Skeletal muscle tissue (tissue), 4 donors: ENCODE data around the gene FBXL19. TPM values are rescaled to one million over a fixed set of nuclear protein-coding genes. Genes with fewer than 3 reads are reported as not detected.
A peak's percentile ranks its signal among the peaks of the same experiment; 100 is the strongest.

ENCODE experiments used
- H3K27ac ChIP-seq: one replicate; pipeline ENCODE4 v1.7.0; 2013; ENCODE audit warnings: mild to moderate bottlenecking, low read depth, low read length, inconsistent platforms
- H3K27me3 ChIP-seq, 3 donors: one replicate each; pipeline ENCODE4 v1.7.0; 2013; ENCODE audit warnings: low read length in 3 of 3; ENCODE audit not compliant: control insufficient read depth in 3 of 3, insufficient read depth in 3 of 3
- H3K36me3 ChIP-seq, 3 donors: one replicate each; pipeline ENCODE4 v1.7.0; 2013; ENCODE audit warnings: low read length in 3 of 3; ENCODE audit not compliant: control insufficient read depth in 3 of 3, insufficient read depth in 3 of 3
- H3K4me1 ChIP-seq, 3 donors: one replicate each; pipeline ENCODE4 v1.7.0; 2013; ENCODE audit warnings: low read length in 3 of 3, mild to moderate bottlenecking in 3 of 3; ENCODE audit not compliant: control insufficient read depth in 3 of 3, insufficient read depth in 3 of 3
- H3K4me3 ChIP-seq, 3 donors: one replicate each; pipeline ENCODE4 v1.7.0; 2013; ENCODE audit warnings: low read length in 3 of 3
- H3K9ac ChIP-seq, 3 donors: one replicate each; pipeline ENCODE4 v1.7.0; 2013; ENCODE audit warnings: low read length in 3 of 3, mild to moderate bottlenecking in 3 of 3, moderate library complexity in 2 of 3, low read depth in 1 of 3
- H3K9me3 ChIP-seq, 3 donors: one replicate each; pipeline ENCODE4 v1.7.0; 2013; ENCODE audit warnings: low read length in 3 of 3; ENCODE audit not compliant: control insufficient read depth in 3 of 3
- total RNA-seq: library from RNA; depleted of rRNA; stranded (reverse); fragments of >200 nt; gene quantifications from one replicate; pipeline ENCODE4 v1.2.3, GENCODE V29; 2014
- donor health status: Osteomylitis.

Gene FBXL19
- total RNA-seq, 1 donor from 2014 or later: 5.2 TPM

DNA sequence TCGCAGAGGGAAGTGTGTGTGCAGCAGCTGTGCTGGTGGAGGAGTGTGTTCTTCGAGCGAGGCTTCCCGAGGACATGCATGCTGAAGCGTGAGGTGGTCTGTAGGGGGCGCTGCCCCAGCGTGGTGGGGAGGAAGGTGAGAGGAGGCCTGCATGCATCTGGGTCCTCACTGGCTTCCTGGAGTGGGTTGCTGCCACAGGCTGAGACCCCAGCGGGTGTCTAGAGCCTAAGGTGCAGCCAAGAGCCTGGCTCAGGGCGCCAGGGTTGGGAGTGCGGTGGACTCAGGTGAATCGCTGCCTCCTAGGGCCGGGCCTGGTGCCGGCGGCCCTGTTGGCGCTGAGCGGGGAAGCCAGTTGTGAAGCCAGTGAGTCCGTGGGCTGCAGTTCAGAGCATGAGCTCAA is 54.1 kb downstream of the FBXL19 start:
- peaks cover 0 to under 1% (median 0%) of the 10 kb centered on the region in 3 donors for H3K4me1 ChIP-seq
- no peak overlapping the region for H3K9ac ChIP-seq
- H3K4me3 ChIP-seq: no peak overlapping the region
- H3K9me3 ChIP-seq: no peaks in the 10 kb centered on the region
- peaks cover 59 to 73% (median 63%) of the 10 kb centered on the region in 3 donors for H3K36me3 ChIP-seq
- no peak overlapping the region for H3K27ac ChIP-seq
- H3K27me3 ChIP-seq: no peaks in the 10 kb centered on the region

DNA sequence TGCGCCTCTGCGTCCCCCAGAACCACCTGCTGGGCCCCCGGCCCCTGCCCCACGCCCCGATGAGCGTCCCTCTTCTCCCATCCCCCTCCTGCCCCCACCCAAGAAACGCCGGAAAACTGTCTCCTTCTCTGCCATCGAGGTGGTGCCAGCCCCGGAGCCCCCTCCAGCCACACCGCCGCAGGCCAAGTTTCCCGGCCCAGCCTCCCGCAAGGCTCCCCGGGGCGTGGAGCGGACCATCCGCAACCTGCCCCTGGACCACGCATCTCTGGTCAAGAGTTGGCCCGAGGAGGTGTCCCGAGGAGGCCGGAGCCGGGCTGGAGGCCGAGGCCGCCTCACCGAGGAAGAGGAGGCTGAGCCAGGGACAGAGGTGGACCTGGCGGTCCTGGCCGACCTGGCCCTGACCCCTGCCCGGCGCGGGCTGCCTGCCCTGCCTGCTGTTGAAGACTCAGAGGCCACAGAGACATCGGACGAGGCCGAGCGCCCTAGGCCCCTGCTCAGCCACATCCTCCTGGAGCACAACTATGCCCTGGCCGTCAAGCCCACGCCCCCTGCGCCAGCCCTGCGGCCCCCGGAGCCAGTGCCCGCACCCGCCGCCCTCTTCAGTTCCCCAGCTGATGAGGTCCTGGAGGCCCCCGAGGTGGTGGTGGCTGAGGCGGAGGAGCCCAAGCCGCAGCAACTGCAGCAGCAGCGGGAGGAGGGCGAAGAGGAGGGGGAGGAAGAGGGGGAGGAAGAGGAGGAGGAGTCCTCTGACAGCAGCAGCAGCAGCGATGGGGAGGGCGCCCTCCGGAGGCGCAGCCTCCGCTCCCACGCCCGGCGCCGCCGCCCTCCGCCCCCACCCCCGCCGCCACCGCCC is 56.0 kb downstream of the FBXL19 start:
- no peak overlapping the region for H3K27ac ChIP-seq
- H3K4me1 ChIP-seq: peaks cover 0 to 5% (median 0%) of the 10 kb centered on the region in 3 donors
- no peak overlapping the region for H3K4me3 ChIP-seq
- H3K27me3 ChIP-seq: no peaks in the 10 kb centered on the region
- H3K9me3 ChIP-seq: no peaks in the 10 kb centered on the region
- peaks cover 54 to 69% (median 60%) of the 10 kb centered on the region in 3 donors for H3K36me3 ChIP-seq
- no peak overlapping the region for H3K9ac ChIP-seq

DNA sequence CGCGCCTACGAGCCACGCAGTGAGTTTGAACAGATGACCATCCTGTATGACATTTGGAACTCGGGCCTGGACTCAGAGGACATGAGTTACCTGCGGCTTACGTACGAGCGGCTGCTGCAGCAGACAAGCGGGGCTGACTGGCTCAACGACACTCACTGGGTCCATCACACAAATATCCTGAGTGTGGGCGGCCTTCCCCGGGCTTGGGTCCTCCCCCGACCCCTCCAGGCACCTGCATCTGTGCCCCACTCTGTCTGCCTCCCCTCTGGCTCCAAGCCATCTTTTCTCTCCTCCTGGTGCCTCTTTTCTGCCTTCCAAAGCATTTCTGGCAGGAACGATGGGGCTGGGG is 56.6 kb downstream of the FBXL19 start:
- Histone ChIP-seq H3K4me3 (no peak overlapping the region), H3K9ac (no peak overlapping the region), H3K9me3 (no peaks in the 10 kb centered on the region), H3K27me3 (no peaks in the 10 kb centered on the region), H3K27ac (no peak overlapping the region), H3K36me3 (peaks cover 51 to 66% (median 62%) of the 10 kb centered on the region in 3 donors), H3K4me1 (peaks cover 3 to 8% (median 4%) of the 10 kb centered on the region in 3 donors)

DNA sequence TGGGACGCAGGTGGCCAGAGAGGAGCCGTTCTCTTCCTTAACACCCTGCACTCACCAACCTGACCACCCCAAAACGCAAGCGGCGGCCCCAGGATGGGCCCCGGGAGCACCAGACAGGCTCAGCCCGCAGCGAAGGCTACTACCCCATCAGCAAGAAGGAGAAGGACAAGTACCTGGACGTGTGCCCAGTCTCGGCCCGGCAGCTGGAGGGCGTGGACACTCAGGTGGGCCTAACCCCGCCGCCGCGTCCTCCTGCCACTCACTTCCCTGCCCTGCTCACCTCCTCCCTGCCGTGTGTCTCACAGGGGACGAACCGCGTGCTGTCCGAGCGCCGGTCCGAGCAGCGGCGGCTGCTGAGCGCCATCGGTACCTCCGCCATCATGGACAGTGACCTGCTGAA is 57.1 kb downstream of the FBXL19 start:
- Histone ChIP-seq H3K27me3 (no peaks in the 10 kb centered on the region), H3K9me3 (no peaks in the 10 kb centered on the region), H3K4me1 (peaks cover 8 to 12% (median 9%) of the 10 kb centered on the region in 3 donors), H3K36me3 (peaks cover 50 to 62% (median 62%) of the 10 kb centered on the region in 3 donors), H3K27ac (no peak overlapping the region), H3K9ac (no peak overlapping the region), H3K4me3 (no peak overlapping the region)

DNA sequence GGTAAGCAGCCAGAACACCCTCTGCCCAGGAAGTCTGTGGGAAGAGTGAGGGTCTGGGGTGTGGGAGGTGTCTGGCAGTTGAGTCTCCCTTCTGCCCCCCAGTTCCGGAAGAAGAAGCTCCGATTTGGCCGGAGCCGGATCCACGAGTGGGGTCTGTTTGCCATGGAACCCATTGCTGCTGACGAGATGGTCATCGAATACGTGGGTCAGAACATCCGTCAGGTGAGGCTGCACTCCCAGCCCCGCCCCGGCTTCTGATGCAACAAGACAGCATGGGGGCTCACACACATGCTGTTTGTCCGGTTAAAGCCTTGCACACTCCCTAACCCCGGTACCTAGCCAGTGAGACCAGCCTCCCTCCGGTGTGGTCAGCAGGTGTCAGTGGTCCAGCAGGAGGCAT is 57.6 kb downstream of the FBXL19 start:
- Histone ChIP-seq H3K27me3 (no peaks in the 10 kb centered on the region), H3K4me3 (no peak overlapping the region), H3K27ac (no peak overlapping the region), H3K4me1 (peaks cover 13 to 17% (median 14%) of the 10 kb centered on the region in 3 donors), H3K9me3 (no peaks in the 10 kb centered on the region), H3K9ac (no peak overlapping the region), H3K36me3 (peaks cover 45 to 57% (median 57%) of the 10 kb centered on the region in 3 donors)

DNA sequence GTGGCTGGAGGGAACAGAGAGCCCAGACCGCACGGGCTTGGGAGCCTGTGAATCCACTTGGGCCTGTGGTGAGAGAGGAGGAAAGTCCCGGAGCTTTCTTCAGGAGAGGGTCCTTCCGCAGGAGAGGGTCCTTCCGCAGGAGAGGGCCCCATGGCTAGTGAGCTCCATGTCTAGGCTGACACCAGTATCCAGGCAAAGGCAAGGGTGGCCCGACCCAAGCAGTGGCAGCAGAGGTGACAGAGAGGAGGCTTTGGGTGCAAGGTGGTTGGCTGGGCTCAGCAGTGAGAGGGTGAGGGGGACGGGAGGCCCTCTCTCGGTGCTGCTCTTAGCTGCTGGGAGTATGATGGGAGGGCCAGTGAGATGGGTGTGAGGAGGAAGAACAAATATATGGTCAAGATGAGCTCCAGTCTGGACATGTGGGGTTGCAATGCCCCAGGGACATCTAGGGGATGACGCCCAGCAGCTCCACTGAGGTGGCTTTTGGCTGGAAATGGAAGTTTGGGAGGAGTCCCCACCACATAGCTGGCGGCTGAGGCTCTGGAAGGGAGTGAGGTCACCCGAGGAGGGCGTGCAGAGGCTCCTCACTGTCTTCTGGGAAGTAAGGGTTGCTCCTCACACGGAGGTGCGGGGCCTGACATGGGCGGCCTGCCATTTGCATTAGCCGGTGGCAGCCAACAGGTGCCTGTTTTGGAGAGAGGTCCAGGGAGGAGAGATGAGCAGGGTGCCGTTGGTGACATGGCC is 59.3 kb downstream of the FBXL19 start:
- peaks cover 18 to 21% (median 19%) of the 10 kb centered on the region in 3 donors for H3K4me1 ChIP-seq
- H3K9ac ChIP-seq: no peak overlapping the region
- H3K9me3 ChIP-seq: no peaks in the 10 kb centered on the region
- no peaks in the 10 kb centered on the region for H3K27me3 ChIP-seq
- no peak overlapping the region for H3K4me3 ChIP-seq
- H3K27ac ChIP-seq: peak overlapping the region; percentile 12
- H3K36me3 ChIP-seq: peaks cover 40 to 51% (median 50%) of the 10 kb centered on the region in 3 donors

DNA sequence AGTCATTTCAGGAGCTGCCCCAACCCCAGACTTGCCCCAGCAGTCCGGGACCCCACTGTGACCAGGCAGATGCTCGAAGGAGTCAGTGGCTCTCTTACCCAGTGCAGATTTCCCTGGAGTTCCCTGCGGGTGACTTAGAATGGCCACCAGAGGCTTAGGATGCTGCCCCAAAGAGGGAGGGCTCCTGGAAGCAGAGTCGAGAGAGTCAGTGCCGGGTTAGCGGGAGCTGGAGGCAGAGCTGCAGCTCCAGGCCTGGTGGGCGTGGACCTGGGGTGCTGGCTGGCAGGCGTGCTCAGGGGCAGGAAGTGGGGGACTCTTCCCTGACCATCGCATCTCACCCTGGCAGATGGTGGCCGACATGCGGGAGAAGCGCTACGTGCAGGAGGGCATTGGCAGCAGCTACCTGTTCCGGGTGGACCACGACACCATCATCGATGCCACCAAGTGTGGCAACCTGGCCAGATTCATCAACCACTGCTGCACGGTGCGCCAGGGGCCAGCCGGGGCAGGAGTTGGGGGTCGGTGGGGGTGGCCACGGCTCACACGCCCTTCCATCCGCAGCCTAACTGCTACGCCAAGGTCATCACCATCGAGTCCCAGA is 60.0 kb downstream of the FBXL19 start:
- H3K27ac ChIP-seq: peak overlapping the region; percentile 12
- no peak overlapping the region for H3K4me3 ChIP-seq
- peaks cover 18 to 21% (median 19%) of the 10 kb centered on the region in 3 donors for H3K4me1 ChIP-seq
- peaks cover 42 to 50% (median 45%) of the 10 kb centered on the region in 3 donors for H3K36me3 ChIP-seq
- no peaks in the 10 kb centered on the region for H3K9me3 ChIP-seq
- H3K27me3 ChIP-seq: no peaks in the 10 kb centered on the region
- H3K9ac ChIP-seq: no peak overlapping the region

DNA sequence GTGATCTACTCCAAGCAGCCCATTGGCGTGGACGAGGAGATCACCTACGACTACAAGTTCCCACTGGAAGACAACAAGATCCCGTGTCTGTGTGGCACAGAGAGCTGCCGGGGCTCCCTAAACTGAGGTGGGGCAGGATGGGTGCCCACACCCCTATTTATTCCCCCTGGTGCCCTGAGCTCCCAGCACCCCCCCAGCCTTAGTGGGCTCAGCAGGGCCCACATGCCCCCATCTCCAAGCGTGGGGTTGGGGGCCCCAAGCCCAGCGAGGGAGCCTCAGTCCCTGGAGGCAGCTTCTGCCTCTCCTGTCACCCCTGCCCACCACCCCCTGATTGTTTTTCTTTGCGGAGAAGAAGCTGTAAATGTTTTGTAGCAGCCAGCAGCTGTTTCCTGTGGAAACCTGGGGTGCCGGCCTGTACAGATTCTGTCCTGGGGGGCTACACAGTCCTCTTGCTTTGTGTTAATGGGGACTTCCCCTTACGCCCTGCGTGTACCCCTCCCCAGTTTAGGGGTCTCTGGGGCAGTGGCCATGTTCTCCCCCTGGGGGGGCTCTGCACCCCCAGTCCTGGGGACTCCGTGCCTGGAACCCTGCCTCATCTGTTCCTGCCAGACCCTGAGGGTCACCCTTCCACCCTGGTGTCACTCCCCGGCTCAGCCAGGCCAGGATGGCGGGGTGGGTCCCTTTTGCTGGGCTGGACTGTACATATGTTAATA is 60.7 kb downstream of the FBXL19 start:
- Histone ChIP-seq H3K27ac (no peak overlapping the region), H3K9ac (no peak overlapping the region), H3K36me3 (peaks cover 40 to 45% (median 45%) of the 10 kb centered on the region in 3 donors), H3K9me3 (no peaks in the 10 kb centered on the region), H3K27me3 (no peaks in the 10 kb centered on the region), H3K4me1 (peaks cover 18 to 21% (median 19%) of the 10 kb centered on the region in 3 donors), H3K4me3 (no peak overlapping the region)

DNA sequence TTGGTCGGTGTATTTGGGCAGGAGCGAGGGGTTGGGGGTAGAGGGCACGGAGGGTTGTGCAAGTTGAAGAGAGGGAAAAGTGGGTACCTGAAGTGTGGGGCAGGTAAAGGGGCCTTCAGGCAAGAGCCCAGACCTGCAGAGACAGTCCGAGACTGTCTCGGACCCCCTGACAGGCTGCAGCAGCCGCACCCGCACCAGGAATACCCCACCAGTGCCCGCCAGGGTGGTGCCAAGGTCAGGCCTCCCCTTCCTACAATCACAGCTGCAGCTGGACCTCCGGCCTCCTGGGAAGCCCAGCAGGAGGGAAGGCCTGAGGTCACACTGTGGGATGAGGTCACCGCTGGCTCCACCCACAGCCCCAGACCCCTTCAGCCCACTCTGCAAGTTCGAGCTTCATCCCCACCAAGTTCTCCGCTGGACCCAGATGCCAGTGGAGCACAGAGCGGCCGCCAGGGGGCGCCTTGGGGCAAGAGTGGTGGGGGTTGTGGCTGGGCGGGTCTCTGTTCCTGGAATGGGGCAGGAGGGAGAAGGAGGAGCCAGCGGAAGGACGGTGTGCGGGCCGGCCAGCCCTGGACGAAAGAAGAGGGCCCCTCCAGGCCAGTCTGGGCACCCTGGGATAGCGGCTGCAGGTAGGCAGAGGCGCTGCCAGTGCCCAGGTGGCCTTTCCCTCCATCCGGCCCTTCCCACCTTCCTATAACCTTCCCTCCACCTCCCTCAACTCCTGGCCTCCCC is 61.5 kb downstream of the FBXL19 start, which contains the start of gene HSD3B7:
HSD3B7 (plus strand) TSS at position 539 of the 732 bp plus-strand sequence. CDS start 452 bp downstream, outside the sequence.
- peak within 1 kb of the TSS; percentile 76 to 78 (median 77) for H3K4me3 ChIP-seq
- peaks cover 18 to 21% (median 19%) of the 10 kb centered on the region in 3 donors for H3K4me1 ChIP-seq
- no peaks in the 10 kb centered on the region for H3K9me3 ChIP-seq
- H3K27ac ChIP-seq: peak within 1 kb of the TSS; percentile 75
- peaks cover 40 to 45% (median 40%) of the 10 kb centered on the region in 3 donors for H3K36me3 ChIP-seq
- peak within 1 kb of the TSS; percentile 71 to 80 (median 76) for H3K9ac ChIP-seq
- no peaks in the 10 kb centered on the region for H3K27me3 ChIP-seq
